PC-9 (cell line): ENCODE data around the gene ODC1. TPM values are rescaled to one million over a fixed set of nuclear protein-coding genes. Genes with fewer than 3 reads are reported as not detected.

Experiments
- BruUV-seq: library from RNA; stranded (reverse); fragments of 400-500 nt; replicated peaks from 2 replicates; lab custom pipeline; 2021; lab: Mats Ljungman, UMichigan
- CTCF ChIA-PET: fragments of 300-600 bp; sonication (Branson Sonifier 250); formaldehyde crosslinking; loops from one replicate; lab custom pipeline; 2022; ENCODE audit warnings: antibody characterized with exemption; lab: Charles Lee
- POLR2A ChIA-PET: fragments of 300-600 bp; sonication (Branson Sonifier 250); formaldehyde crosslinking; loops from one replicate; lab custom pipeline; 2022; ENCODE audit warnings: antibody characterized with exemption; ENCODE audit not compliant: unreplicated experiment; lab: Charles Lee
- DNase-seq, 2 experiments: peaks; one replicate each; pipeline versions ENCODE4 v3.0.0 to v3.0.0-alpha.2; 2015 to 2022; ENCODE audit warnings: mixed read lengths in 1 of 2
- H2AFZ ChIP-seq: fragments of 200-600 bp; sonication (generic); 2 replicates; pipeline ENCODE4 v1.8.1; 2017; ENCODE audit warnings: antibody characterized with exemption
- H3F3A ChIP-seq: fragments of 200-600 bp; sonication (generic); 2 replicates; pipeline ENCODE4 v1.8.1; 2017; ENCODE audit warnings: antibody characterized with exemption, mild to moderate bottlenecking, low read depth; ENCODE audit not compliant: insufficient read depth
- H3K27ac ChIP-seq: fragments of 200-600 bp; sonication (generic); 2 replicates; pipeline ENCODE4 v1.6.1; 2016; ENCODE audit warnings: mixed run types
- H3K27me3 ChIP-seq: fragments of 200-600 bp; sonication (generic); 2 replicates; pipeline ENCODE4 v1.6.1; 2016; ENCODE audit warnings: low read depth, mixed run types; ENCODE audit not compliant: insufficient read depth
- H3K36me3 ChIP-seq: fragments of 200-600 bp; sonication (generic); 2 replicates; pipeline ENCODE4 v1.6.1; 2016; ENCODE audit warnings: low read depth, mixed run types
- H3K4me1 ChIP-seq: fragments of 200-600 bp; sonication (generic); replicated peaks from 2 replicates; pipeline ENCODE4 v1.6.1; 2016; ENCODE audit warnings: mixed run types; ENCODE audit not compliant: insufficient read depth
- H3K4me2 ChIP-seq: fragments of 200-600 bp; sonication (generic); 2 replicates; pipeline ENCODE4 v1.6.1; 2017; ENCODE audit warnings: mixed run types
- H3K4me3 ChIP-seq: fragments of 200-600 bp; sonication (generic); 2 replicates; pipeline ENCODE4 v1.6.1; 2016; ENCODE audit warnings: mixed run types
- H3K79me2 ChIP-seq: fragments of 200-600 bp; sonication (generic); 2 replicates; pipeline ENCODE4 v1.6.1; 2017; ENCODE audit warnings: low read depth, mixed run types
- H3K9me2 ChIP-seq: fragments of 200-600 bp; sonication (generic); 2 replicates; pipeline ENCODE4 v1.8.1; 2017; ENCODE audit warnings: mild to moderate bottlenecking; ENCODE audit not compliant: insufficient read depth
- H3K9me3 ChIP-seq: fragments of 200-600 bp; sonication (generic); 2 replicates; pipeline ENCODE4 v1.8.1; 2016; ENCODE audit warnings: low read depth; ENCODE audit not compliant: insufficient read depth
- H4K20me1 ChIP-seq: fragments of 200-600 bp; sonication (generic); 2 replicates; pipeline ENCODE4 v1.8.1; 2017; ENCODE audit not compliant: insufficient read depth
- CTCF ChIP-seq: fragments of 200-600 bp; sonication (generic); conservative IDR thresholded peaks from 2 replicates; pipeline ENCODE4 v1.6.1; 2017; ENCODE audit warnings: mixed run types, antibody characterized with exemption, mild to moderate bottlenecking, moderate library complexity
- EZH2 ChIP-seq: fragments of 200-600 bp; sonication (generic); IDR thresholded peaks from 2 replicates; pipeline ENCODE4 v1.8.0; 2017; ENCODE audit warnings: antibody characterized with exemption, low read depth
- intact Hi-C: fragments of 100-400 bp; cut with micrococcal nuclease; formaldehyde crosslinking; loops from one replicate; pipeline ENCODE4 v1.10.0; 2022; ENCODE audit not compliant: unreplicated experiment
- total RNA-seq: library from RNA; stranded (reverse); gene quantifications from 2 replicates; pipeline ENCODE4 v1.2.3, GENCODE V29; 2021

The ODC1 gene
- total RNA-seq, 1 experiment from 2014 or later, result 40.5 TPM

- CTCF ChIA-PET, result no interaction called here
Observed at GRCh38 chr2:10482913-10483312, 34.8 kb upstream of the ODC1 start.

GRCh38 chr2:10482460-10482859, 34.3 kb upstream of the ODC1 start:
- Histone ChIP-seq H3K4me2 (no peak overlapping the region), H3K27me3 (peaks cover 42% of the 10 kb centered on the region), H3K4me3 (no peak overlapping the region), H3K36me3 (no peaks in the 10 kb centered on the region), H3K4me1 (peaks cover 13% of the 10 kb centered on the region), H3K27ac (no peak overlapping the region), H3F3A (peaks cover 21% of the 10 kb centered on the region; the same call in 1 of the 2 replicates), H3K9me3 (no peaks in the 10 kb centered on the region), H3K9me2 (no peaks in the 10 kb centered on the region; the same call in 1 of the 2 replicates), H4K20me1 (0 out of 2 replicates have a peak, but pooled peaks cover 4% of the 10 kb centered on the region), H3K79me2 (no peaks in the 10 kb centered on the region), H2AFZ (no peak overlapping the region)
- no peak for TF ChIP-seq CTCF
- TF ChIP-seq EZH2, result no peak
- BruUV-seq, result no TSS peak
- intact Hi-C loops, result no loop called here
- POLR2A ChIA-PET, result no interaction called here
- DNase-seq, result no peak
- CTCF ChIA-PET, result no interaction called here

More at GRCh38 chr2:10482913-10483312, 34.8 kb upstream of the ODC1 start:
- Histone ChIP-seq H3F3A (peaks cover 23% of the 10 kb centered on the region; the same call in 1 of the 2 replicates), H3K4me1 (peaks cover 15% of the 10 kb centered on the region), H3K9me3 (no peaks in the 10 kb centered on the region), H3K4me2 (no peak overlapping the region), H3K36me3 (no peaks in the 10 kb centered on the region), H3K9me2 (no peaks in the 10 kb centered on the region; the same call in 1 of the 2 replicates), H3K4me3 (no peak overlapping the region), H3K79me2 (no peaks in the 10 kb centered on the region), H4K20me1 (0 out of 2 replicates have a peak, but pooled peaks cover 4% of the 10 kb centered on the region), H3K27ac (no peak overlapping the region), H2AFZ (no peak overlapping the region), H3K27me3 (peaks cover 42% of the 10 kb centered on the region)
- no peak for TF ChIP-seq EZH2
- TF ChIP-seq CTCF, result no peak
- no peak for DNase-seq
- no TSS peak for BruUV-seq
- intact Hi-C loops, result no loop called here
- POLR2A ChIA-PET, result no interaction called here

GRCh38 chr2:10481666-10482157, 33.6 kb upstream of the ODC1 start:
- POLR2A ChIA-PET, result interaction anchor here (0.6 kb wide), 1 partner anchor 177 kb away, joined by 4 read pairs; no protein-coding TSS in a partner anchor
- peaks cover 42% of the 10 kb centered on the region for H3K27me3 ChIP-seq
- intact Hi-C loops, result no loop called here

More at GRCh38 chr2:10481666-10482157, 33.6 kb upstream of the ODC1 start:
- TF ChIP-seq EZH2 (no peak), CTCF (no peak)
- no peak for DNase-seq
- Histone ChIP-seq H3K27ac (no peak overlapping the region), H3K9me3 (no peaks in the 10 kb centered on the region), H3K36me3 (no peaks in the 10 kb centered on the region), H3K9me2 (no peaks in the 10 kb centered on the region; the same call in 1 of the 2 replicates), H3K4me2 (no peak overlapping the region), H4K20me1 (0 out of 2 replicates have a peak, but pooled peaks cover 2% of the 10 kb centered on the region), H2AFZ (no peak overlapping the region), H3K4me3 (no peak overlapping the region), H3K79me2 (no peaks in the 10 kb centered on the region), H3K4me1 (peaks cover 7% of the 10 kb centered on the region), H3F3A (peaks cover 17% of the 10 kb centered on the region; the same call in 1 of the 2 replicates)
- CTCF ChIA-PET, result interaction anchor here (0.7 kb wide), 1 partner anchor 1394 kb away, joined by 3 read pairs; no protein-coding TSS in a partner anchor
- no TSS peak for BruUV-seq
